K562 (cell line): ENCODE results near the gene CDH7. TPM values are rescaled to one million over a fixed set of nuclear protein-coding genes. Genes with fewer than 3 reads are reported as not detected.

ENCODE experiments used
- ATAC-seq: fragments of 200-7000 bp; cut with Tn5 transposase; 3 replicates; pipeline ENCODE4 v1.9.1; 2020; ENCODE audit warnings: moderate library complexity
- BruUV-seq: library from RNA; stranded (reverse); fragments of 400-500 nt; replicated peaks from 2 replicates; lab custom pipeline; 2021; lab: Mats Ljungman, UMichigan
- CTCF ChIA-PET: fragments of 300-600 bp; formaldehyde crosslinking; extraction: SDS; loops from one replicate; lab custom pipeline; 2021; ENCODE audit warnings: low intra/inter-chr PET ratio; lab: Yijun Ruan, JAX
- POLR2A ChIA-PET: fragments of 300-600, 350-650 bp; sonication (Branson Sonifier 250); formaldehyde crosslinking; extraction: SDS; loops from one replicate; lab custom pipeline; 2021; ENCODE audit warnings: antibody characterized with exemption, inconsistent platforms; lab: Yijun Ruan, JAX
- DNase-seq, 4 experiments: peaks; one replicate each; pipeline versions ENCODE4 v3.0.0 to v3.0.0-alpha.2; 2011 to 2018; ENCODE audit warnings: low spot score in 3 of 4, mixed read lengths in 3 of 4; ENCODE audit errors: extremely low read depth in 1 of 4
- FAIRE-seq: peaks from 2 replicates; lab custom pipeline; 2011; peaks lifted over from hg19 to GRCh38; lab: Jason Lieb, UNC
- H2AFZ ChIP-seq: 2 replicates; pipeline ENCODE4 v1.6.0; 2011; ENCODE audit warnings: low read depth, low read length, control low read depth, inconsistent platforms
- H3K27ac ChIP-seq: fragments of 200-600 bp; 3 replicates; pipeline ENCODE4 v1.8.0; 2011; ENCODE audit warnings: low read depth, mild to moderate bottlenecking, control low read depth, inconsistent platforms, low read length, moderate library complexity, mixed read lengths; ENCODE audit errors: extremely low read depth
- H3K27me3 ChIP-seq, 2 experiments: fragments of 300-600 bp in 1 of 2; 2 replicates in 1 of 2; 3 replicates in 1 of 2; pipeline versions ENCODE4 v1.6.0 to v1.8.0; 2011; ENCODE audit warnings: inconsistent platforms in 2 of 2, low read length in 2 of 2, mild to moderate bottlenecking in 1 of 2, mixed read lengths in 1 of 2, moderate library complexity in 1 of 2; ENCODE audit not compliant: control insufficient read depth in 2 of 2, insufficient read depth in 2 of 2
- H3K36me3 ChIP-seq: fragments of 300-600 bp; 3 replicates; pipeline ENCODE4 v1.8.0; 2011; ENCODE audit warnings: mild to moderate bottlenecking, low read length, inconsistent platforms; ENCODE audit not compliant: control insufficient read depth, insufficient read depth
- H3K4me1 ChIP-seq, 2 experiments: fragments of 200-600 bp in 1 of 2; replicated peaks in 1 of 2; 2 replicates in 1 of 2; 3 replicates in 1 of 2; pipeline versions ENCODE4 v1.5.1 to v1.8.0; 2011; ENCODE audit warnings: inconsistent platforms in 2 of 2, low read length in 2 of 2, mild to moderate bottlenecking in 1 of 2, mixed read lengths in 1 of 2, moderate library complexity in 1 of 2; ENCODE audit not compliant: control insufficient read depth in 2 of 2, insufficient read depth in 2 of 2
- H3K4me2 ChIP-seq: 2 replicates; pipeline ENCODE4 v1.6.1; 2011; ENCODE audit warnings: low read length, control low read depth, inconsistent platforms, mixed read lengths; ENCODE audit not compliant: insufficient read depth
- H3K4me3 ChIP-seq: fragments of 200-600 bp; sonication (generic), shearing (Covaris generic); 2 replicates; pipeline ENCODE4 v1.5.1; 2016; ENCODE audit warnings: control low read depth, inconsistent platforms
- H3K79me2 ChIP-seq: fragments of 200-600 bp; 3 replicates; pipeline ENCODE4 v1.8.0; 2011; ENCODE audit warnings: low read length, inconsistent platforms; ENCODE audit not compliant: control insufficient read depth, insufficient read depth
- H3K9ac ChIP-seq, 2 experiments: 2 replicates each; pipeline versions ENCODE4 v1.6.0 to v1.6.1; 2011; ENCODE audit warnings: low read depth in 2 of 2, low read length in 2 of 2, control low read depth in 1 of 2, inconsistent platforms in 1 of 2, mild to moderate bottlenecking in 1 of 2, mixed read lengths in 1 of 2; ENCODE audit not compliant: insufficient read depth in 1 of 2
- H3K9me1 ChIP-seq: one replicate; pipeline ENCODE4 v1.6.0; 2011; ENCODE audit warnings: inconsistent platforms, mild to moderate bottlenecking, low read length, moderate library complexity; ENCODE audit not compliant: control insufficient read depth, insufficient read depth
- H3K9me3 ChIP-seq: replicated peaks from 2 replicates; pipeline ENCODE4 v1.5.1; 2011; ENCODE audit warnings: low read depth, low read length, inconsistent platforms; ENCODE audit not compliant: control insufficient read depth, insufficient read depth
- H4K20me1 ChIP-seq: replicated peaks from 2 replicates; pipeline ENCODE4 v1.6.1; 2011; ENCODE audit warnings: low read length, inconsistent platforms, mixed read lengths; ENCODE audit not compliant: control insufficient read depth, insufficient read depth
- ARID4B ChIP-seq: sonication (generic); formaldehyde crosslinking; IDR thresholded peaks from 2 replicates; pipeline ENCODE4 v1.8.0; 2022; ENCODE audit warnings: mild to moderate bottlenecking, missing genetic modification reagents
- ZNF143 ChIP-seq: sonication (generic); formaldehyde crosslinking; IDR thresholded peaks from 2 replicates; pipeline ENCODE4 v1.9.0; 2022; ENCODE audit warnings: mild to moderate bottlenecking, missing genetic modification reagents
- ZNF444 ChIP-seq: fragments of 250-450 bp; sonication (Bioruptor Pico); IDR thresholded peaks from 2 replicates; pipeline ENCODE4 v1.4.0; 2020; ENCODE audit warnings: mild to moderate bottlenecking, moderate library complexity
- ZNF778 ChIP-seq: fragments of 450-650 bp; formaldehyde crosslinking; IDR thresholded peaks from 2 replicates; pipeline ENCODE4 v1.4.0; 2020; ENCODE audit warnings: mild to moderate bottlenecking, moderate library complexity
- whole genome bisulfite sequencing: fragments of 100-300 bp; shearing (Covaris generic); methylation state at CpG from one replicate; pipeline ENCODE4 v1.1.6; 2016; ENCODE audit warnings: low coverage, mixed read lengths; ENCODE audit not compliant: insufficient coverage; ENCODE audit errors: missing lambda C conversion rate; 5-methylcytosine and 5-hydroxymethylcytosine counted together
- in situ Hi-C: fragments of 300-500 bp; cut with MboI; formaldehyde crosslinking; loops from 4 replicates; pipeline ENCODE4 v1.15.0; 2018; ENCODE audit warnings: inconsistent platforms, mixed read lengths
- intact Hi-C: fragments of 100-400 bp; cut with micrococcal nuclease; formaldehyde crosslinking; loops from 2 replicates; pipeline ENCODE4 v1.14.2; 2022
- polyA plus RNA-seq, 8 experiments: library from polyadenylated mRNA; depleted of rRNA in 4 of 8; stranded (reverse) in 5 of 8; unstranded in 3 of 8; fragments of >200 nt; fragmentation: Nextera tagmentation in 2 of 8; fragmentation: Illumina TruSeq in 1 of 8; extraction: Ambion mirVana in 2 of 8; extraction: Trizol in 1 of 8; gene quantifications; 2 replicates each; pipeline versions ENCODE4 v1.2.1 to v1.2.3, GENCODE V29; 2011 to 2014; ENCODE audit warnings: inconsistent platforms in 1 of 8, missing spikeins in 1 of 8
- total RNA-seq, 7 experiments: library from RNA; depleted of rRNA in 6 of 7; stranded (reverse); fragments of >200 nt in 6 of 7; fragmentation: Illumina TruSeq in 2 of 7; extraction: Trizol in 2 of 7; gene quantifications; 2 replicates each; pipeline versions ENCODE4 v1.2.1 to v1.2.3, GENCODE V29; 2011 to 2021; ENCODE audit warnings: low replicate concordance in 1 of 7
- TF ChIP-seq, protein P1 (sequence below): fragments of 450-650 bp; formaldehyde crosslinking; IDR thresholded peaks from 2 replicates; pipeline ENCODE4 v1.4.0; 2020; ENCODE audit warnings: mild to moderate bottlenecking

Gene CDH7
- total and polyA plus RNA-seq, 9 of the 15 experiments (the other 6 are each of a cell fraction or from before 2014, with no cell fraction given): 0.01 to 0.07 (median 0.05) TPM; not detected in 6

- no peaks in the 10 kb centered on the region for H4K20me1 ChIP-seq
- no peak overlapping the region for H3K9ac ChIP-seq
- no peaks in the 10 kb centered on the region for H3K36me3 ChIP-seq
- no peak overlapping the region for H3K4me3 ChIP-seq
- ChIA-PET POLR2A (no interaction called here), CTCF (no interaction called here)
- 0% methylated on average over 3 of the region's 3 CpGs for WGBS
- FAIRE-seq (no peak), ATAC-seq (no peak), DNase-seq (no peak)
- intact Hi-C loops (no loop called here), in situ Hi-C loops (no loop called here)
- H3K79me2 ChIP-seq: no peaks in the 10 kb centered on the region
- H3K27ac ChIP-seq: no peak overlapping the region
- no peaks in the 10 kb centered on the region for H3K4me1 ChIP-seq
- no peak overlapping the region for H3K4me2 ChIP-seq
- no peak overlapping the region for H2AFZ ChIP-seq
- H3K9me3 ChIP-seq: no peaks in the 10 kb centered on the region
- TF ChIP-seq ZNF143 (CRISPR knock-in tag): no peak
- TF ChIP-seq ZNF444 (CRISPR knock-in tag): no peak
- no peak for TF ChIP-seq ZNF778 (CRISPR knock-in tag)
- TF ChIP-seq ARID4B: no peak
- TF ChIP-seq, protein P1, sequence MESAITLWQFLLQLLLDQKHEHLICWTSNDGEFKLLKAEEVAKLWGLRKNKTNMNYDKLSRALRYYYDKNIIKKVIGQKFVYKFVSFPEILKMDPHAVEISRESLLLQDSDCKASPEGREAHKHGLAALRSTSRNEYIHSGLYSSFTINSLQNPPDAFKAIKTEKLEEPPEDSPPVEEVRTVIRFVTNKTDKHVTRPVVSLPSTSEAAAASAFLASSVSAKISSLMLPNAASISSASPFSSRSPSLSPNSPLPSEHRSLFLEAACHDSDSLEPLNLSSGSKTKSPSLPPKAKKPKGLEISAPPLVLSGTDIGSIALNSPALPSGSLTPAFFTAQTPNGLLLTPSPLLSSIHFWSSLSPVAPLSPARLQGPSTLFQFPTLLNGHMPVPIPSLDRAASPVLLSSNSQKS (CRISPR knock-in tag): no peak
- no TSS peak for BruUV-seq
- H3K9me1 ChIP-seq: no peaks in the 10 kb centered on the region
- no peaks in the 10 kb centered on the region for H3K27me3 ChIP-seq
Observed at GRCh38 chr18:65721619-65722018, 29.2 kb upstream of the CDH7 start.
